AG10803 (cell line): ENCODE results near the gene ATXN1.
"Not testable (repeated sequence)": the region's sequence is repeated elsewhere in the genome, so short reads cannot be mapped to it uniquely, and the experiment has no call there.

Experiments used
- DNase-seq: peaks from one replicate; pipeline ENCODE4 v3.0.0; 2010; ENCODE audit warnings: low read depth
- H3K4me3 ChIP-seq: 2 replicates; pipeline ENCODE4 v1.5.1; 2011; ENCODE audit warnings: mild to moderate bottlenecking, low read length, control low read depth
- TF ChIP-seq, protein P1 (sequence below): conservative IDR thresholded peaks from 2 replicates; pipeline ENCODE4 v1.5.1; 2011; ENCODE audit warnings: mild to moderate bottlenecking, low read length, control low read depth, inconsistent platforms

ATXN1 gene

GRCh38 chr6:16272201-16272600, 489.1 kb downstream of the ATXN1 start:
- H3K4me3 ChIP-seq = no peak overlapping the region
- TF ChIP-seq, protein P1, sequence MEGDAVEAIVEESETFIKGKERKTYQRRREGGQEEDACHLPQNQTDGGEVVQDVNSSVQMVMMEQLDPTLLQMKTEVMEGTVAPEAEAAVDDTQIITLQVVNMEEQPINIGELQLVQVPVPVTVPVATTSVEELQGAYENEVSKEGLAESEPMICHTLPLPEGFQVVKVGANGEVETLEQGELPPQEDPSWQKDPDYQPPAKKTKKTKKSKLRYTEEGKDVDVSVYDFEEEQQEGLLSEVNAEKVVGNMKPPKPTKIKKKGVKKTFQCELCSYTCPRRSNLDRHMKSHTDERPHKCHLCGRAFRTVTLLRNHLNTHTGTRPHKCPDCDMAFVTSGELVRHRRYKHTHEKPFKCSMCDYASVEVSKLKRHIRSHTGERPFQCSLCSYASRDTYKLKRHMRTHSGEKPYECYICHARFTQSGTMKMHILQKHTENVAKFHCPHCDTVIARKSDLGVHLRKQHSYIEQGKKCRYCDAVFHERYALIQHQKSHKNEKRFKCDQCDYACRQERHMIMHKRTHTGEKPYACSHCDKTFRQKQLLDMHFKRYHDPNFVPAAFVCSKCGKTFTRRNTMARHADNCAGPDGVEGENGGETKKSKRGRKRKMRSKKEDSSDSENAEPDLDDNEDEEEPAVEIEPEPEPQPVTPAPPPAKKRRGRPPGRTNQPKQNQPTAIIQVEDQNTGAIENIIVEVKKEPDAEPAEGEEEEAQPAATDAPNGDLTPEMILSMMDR = no peak
- DNase-seq = no peak

DNA sequence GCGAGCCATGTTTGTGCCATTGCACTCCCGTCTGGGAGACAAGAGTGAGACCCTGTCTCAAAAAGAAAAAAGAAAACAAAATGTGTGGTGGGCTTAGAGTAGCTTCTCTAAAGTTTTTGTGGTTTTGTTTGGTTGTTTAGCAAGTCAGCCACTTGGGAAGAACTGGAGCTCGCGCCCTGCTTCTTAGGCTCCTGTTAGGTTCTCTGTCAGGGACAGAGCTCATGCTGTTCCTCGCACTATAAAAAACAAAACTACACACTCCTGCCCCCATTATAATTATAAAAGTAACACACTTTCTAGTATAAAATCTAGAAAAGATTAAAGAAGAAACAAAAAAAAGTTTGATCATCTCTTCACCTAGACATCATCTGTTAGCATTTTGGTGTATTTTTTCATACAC, 489.8 kb downstream of the ATXN1 start:
- H3K4me3 ChIP-seq = no peak overlapping the region
- TF ChIP-seq, protein P1 = no peak
- DNase-seq = no peak

DNA sequence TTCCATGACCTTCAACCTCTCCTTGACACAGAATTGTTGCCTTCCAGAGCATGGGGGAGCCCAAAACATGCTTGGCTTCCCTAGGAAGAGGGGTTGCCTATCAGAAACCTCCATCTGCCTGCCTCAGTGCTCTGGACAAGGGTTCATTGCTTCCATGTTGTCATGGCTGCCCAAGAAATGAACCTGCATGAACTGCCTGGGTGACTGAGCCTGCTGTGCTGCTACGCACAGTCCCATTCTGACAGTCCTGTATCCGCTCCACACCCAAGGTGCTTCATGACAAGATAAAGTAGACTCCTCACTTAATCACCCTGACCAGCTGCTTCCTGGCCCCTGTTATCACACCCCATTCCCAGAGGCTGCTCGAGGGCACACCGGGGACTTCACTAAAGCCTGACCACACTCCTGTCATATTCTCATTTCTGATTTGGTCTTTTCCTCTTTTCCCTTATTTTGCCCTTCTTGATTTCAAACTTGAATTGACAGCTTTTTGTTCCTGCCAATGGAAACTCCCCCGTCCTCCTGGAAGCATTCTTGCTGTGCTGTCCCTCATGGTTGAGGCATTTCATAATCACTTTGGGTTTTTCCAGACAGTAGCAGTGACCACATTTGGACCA, 491.0 kb downstream of the ATXN1 start:
- H3K4me3 ChIP-seq = no peak overlapping the region
- TF ChIP-seq, protein P1 = no peak
- no peak for DNase-seq

DNA sequence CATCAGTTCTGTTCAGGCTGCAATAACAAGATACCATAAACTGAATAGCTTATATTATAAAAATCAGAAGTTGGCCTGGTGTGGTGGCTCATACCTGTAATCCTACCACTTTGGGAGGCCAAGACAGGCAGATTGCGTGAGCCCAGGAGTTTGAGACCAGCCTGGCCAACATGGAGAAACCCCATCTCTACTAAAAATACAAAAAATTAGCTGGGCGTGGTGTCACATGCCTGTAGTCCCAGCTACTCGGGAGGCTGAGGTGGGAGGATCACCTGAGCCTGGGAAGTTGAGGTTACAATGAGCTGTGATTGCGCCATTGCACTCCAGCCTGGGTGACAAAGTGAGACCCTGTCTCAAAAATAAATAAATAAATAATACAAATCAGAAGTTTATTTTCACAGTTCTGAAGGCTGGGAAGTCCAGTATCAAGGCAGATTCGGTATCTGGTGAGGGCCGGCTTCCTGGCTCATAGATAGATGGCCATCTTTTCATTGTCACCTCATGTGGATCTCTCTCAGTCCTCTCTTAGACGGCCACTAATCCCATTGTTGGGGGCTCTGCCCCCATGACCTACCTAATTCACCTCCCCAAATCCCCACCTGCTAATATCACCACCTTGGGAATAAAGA, 491.7 kb downstream of the ATXN1 start:
- DNase-seq, H3K4me3 ChIP-seq: not testable (repeated sequence)

DNA sequence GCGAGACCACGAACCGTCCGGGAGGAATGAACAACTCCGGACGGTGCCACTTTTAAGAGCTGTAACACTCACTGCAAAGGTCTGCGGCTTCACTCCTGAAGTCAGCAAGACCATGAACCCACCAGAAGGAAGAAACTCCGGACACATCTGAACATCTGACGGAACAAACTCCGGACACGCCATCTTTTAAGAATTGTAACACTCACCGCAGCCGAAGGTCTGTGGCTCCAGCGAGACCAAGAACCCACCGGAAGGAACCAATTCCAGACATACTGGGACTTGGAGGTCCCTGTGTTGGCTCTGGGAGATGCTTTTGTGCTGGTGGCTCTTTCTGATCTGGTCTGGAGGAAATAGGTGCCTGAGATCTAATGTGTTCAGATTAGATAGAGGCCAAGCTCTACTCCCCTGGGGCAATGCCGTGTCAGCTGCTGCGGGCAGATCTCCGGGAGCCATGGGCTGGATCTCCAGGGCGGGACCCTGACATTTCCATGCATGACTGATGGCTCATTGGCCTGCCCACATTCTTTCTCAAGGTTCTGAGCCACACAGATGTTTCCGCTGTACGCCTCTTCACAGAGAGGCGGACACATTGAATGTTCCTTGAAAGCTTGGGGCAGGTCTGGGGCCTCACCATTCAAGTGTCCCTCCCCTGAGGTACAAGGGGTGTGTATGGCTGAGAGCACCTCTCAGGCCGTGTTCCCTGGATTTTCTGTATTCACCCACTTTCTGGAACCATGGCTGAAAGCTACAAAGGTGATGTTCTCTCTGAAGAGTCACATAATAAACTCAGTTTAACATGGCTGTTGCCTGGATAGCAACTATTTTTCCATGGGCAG, 493.6 kb downstream of the ATXN1 start:
- no peak for DNase-seq
- TF ChIP-seq, protein P1 = no peak
- no peak overlapping the region for H3K4me3 ChIP-seq

DNA sequence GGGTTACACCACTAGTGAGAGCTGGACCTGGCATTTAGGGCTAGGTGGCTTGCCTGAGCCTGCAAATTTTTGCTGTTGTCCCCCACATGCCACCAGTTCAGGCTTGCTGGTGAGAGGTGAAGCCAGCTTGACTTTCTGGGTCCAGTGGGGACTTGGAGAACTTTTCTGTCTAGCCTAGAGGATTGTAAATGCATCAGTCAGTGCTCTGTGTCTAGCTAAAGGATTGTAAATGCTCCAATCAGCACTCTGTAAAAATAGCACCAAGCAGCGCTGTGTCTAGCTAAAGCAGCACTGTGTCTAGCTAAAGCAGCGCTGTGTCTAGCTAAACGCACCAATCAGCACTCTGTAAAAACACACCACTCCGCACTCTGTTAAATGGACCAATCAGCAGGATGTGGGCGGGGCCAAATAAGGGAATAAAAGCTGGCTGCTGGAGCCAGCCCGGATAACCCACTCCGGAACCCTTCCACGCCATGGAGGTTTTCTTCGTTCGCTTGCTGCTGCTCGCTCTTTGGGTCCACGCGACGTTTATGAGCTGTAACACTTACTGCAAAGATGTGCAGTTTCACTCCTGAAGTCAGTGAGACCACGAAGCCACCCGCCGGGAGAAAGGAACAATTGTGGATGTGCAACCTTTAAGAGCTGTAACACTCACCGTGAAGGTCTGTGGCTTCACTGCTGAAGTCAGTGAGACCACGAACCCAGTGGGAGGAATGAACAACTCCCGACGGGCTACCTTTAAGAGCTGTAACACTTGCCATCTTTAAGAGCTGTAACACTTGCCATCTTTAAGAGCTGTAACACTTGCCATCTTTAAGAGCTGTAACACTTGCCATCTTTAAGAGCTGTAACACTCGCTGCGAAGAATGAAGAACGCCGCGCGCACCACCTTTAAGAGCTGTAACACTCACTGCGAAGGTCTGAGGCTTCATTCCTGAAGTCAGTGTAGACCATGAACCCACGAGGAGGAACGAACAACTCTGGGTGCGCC, 495.6 kb downstream of the ATXN1 start:
- no peak overlapping the region for H3K4me3 ChIP-seq
- TF ChIP-seq, protein P1 = no peak
- no peak for DNase-seq

DNA sequence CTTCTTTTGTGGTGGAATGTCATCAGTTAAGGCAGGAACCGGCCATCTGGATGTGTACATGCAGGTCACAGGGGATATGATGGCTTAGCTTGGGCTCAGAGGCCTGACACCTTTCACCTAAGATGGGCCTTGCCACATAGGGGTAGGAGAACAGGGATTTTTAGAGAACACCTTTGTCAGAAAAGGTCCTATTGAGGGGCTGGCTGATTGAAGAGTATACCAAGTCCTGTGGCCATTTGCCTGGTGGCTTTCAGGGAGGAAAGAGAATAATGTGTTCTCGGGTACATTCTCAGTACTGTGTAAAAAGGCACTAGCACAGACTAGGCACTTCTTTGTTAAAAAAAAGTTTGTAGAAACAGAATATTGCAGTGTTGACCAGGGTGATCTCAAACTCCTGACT, 496.5 kb downstream of the ATXN1 start:
- no peak overlapping the region for H3K4me3 ChIP-seq
- TF ChIP-seq, protein P1 = no peak
- DNase-seq = no peak

GRCh38 chr6:16263464-16264099, 497.7 kb downstream of the ATXN1 start:
- H3K4me3 ChIP-seq, DNase-seq: not testable (repeated sequence)

DNA sequence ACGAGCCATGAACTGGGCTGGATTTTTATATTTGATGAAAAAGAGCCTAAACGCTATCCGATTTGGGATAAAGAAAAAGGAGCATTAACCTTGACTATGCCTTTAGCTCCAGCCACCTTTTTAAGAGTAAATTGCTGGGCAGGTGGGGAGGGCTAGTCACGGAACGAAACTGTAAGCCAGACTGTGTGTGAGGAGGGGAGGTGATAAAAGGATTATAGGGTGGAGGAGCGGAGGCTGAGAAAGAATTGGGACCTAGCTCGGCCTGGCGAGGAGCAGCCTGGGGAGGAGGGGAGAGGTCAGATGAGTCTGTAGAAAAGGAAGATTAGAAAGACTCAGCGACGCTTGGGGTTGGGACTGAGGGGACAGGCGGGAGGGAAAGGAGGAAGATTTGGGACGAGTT, 498.5 kb downstream of the ATXN1 start:
- H3K4me3 ChIP-seq, DNase-seq: not testable (repeated sequence)

GRCh38 chr6:16260602-16261001, 500.7 kb downstream of the ATXN1 start:
- DNase-seq, H3K4me3 ChIP-seq: not testable (repeated sequence)
